Stimulated activated CD8-positive, alpha-beta memory T cell treated with anti-CD3 and anti-CD28 coated beads, Interleukin-7, amount 100 ng/mL, for 4 hours (primary cell): Measurements from ENCODE around the gene HAUS3.
"Not testable (repeated sequence)": the region's sequence is repeated elsewhere in the genome, so short reads cannot be mapped to it uniquely, and the experiment has no call there.

ENCODE experiments used
- DNase-seq, 2 donors: peaks; one replicate each; pipeline ENCODE4 v3.0.0-alpha.2; 2020; ENCODE audit warnings: low read depth in 2 of 2

Gene HAUS3

GRCh38 chr4:2275546-2276251, 33.8 kb upstream of the HAUS3 start:
- DNase-seq = no peak

GRCh38 chr4:2275044-2275397, 33.1 kb upstream of the HAUS3 start:
- not testable (repeated sequence) for DNase-seq

- DNase-seq = no peak
Observed at GRCh38 chr4:2274320-2275043, 32.6 kb upstream of the HAUS3 start.

- DNase-seq = no peak
Observed at GRCh38 chr4:2273657-2274319, 31.9 kb upstream of the HAUS3 start.

GRCh38 chr4:2273221-2273620, 31.3 kb upstream of the HAUS3 start:
- no peak for DNase-seq

GRCh38 chr4:2272828-2273120, 30.9 kb upstream of the HAUS3 start:
- no peak for DNase-seq

GRCh38 chr4:2272026-2272827, 30.3 kb upstream of the HAUS3 start:
- DNase-seq = no peak

- no peak for DNase-seq
Observed at GRCh38 chr4:2271279-2272025, 29.5 kb upstream of the HAUS3 start.

GRCh38 chr4:2270341-2271165, 28.6 kb upstream of the HAUS3 start:
- DNase-seq = no peak

GRCh38 chr4:2269618-2270163, 27.8 kb upstream of the HAUS3 start:
- DNase-seq = no peak

GRCh38 chr4:2269206-2269531, 27.2 kb upstream of the HAUS3 start:
- DNase-seq = no peak

- DNase-seq = no peak
Observed at GRCh38 chr4:2268357-2269205, 26.7 kb upstream of the HAUS3 start.

GRCh38 chr4:2267841-2268240, 25.9 kb upstream of the HAUS3 start:
- DNase-seq = no peak

- DNase-seq = no peak
Observed at GRCh38 chr4:2267320-2267811, 25.4 kb upstream of the HAUS3 start.

- no peak for DNase-seq
Observed at GRCh38 chr4:2266821-2267220, 24.9 kb upstream of the HAUS3 start.

- DNase-seq = no peak
Observed at GRCh38 chr4:2266181-2266580, 24.3 kb upstream of the HAUS3 start.

GRCh38 chr4:2265113-2266110, 23.5 kb upstream of the HAUS3 start:
- DNase-seq = no peak

- no peak for DNase-seq
Observed at GRCh38 chr4:2264481-2265041, 22.6 kb upstream of the HAUS3 start.
